Effector CD4-positive, alpha-beta T cell (primary cell): ENCODE measurements around the gene CLOCK.

Source experiments
- DNase-seq: peaks from one replicate; pipeline ENCODE4 v3.0.0-alpha.2; 2020

Gene CLOCK

GRCh38 chr4:55540271-55540670, 6.4 kb downstream of the CLOCK start:
- no peak for DNase-seq

GRCh38 chr4:55539658-55540057, 7.1 kb downstream of the CLOCK start:
- DNase-seq: no peak

- no peak for DNase-seq
These were observed 8.2 kb downstream of the CLOCK start for GRCh38 chr4:55538531-55538930.

- no peak for DNase-seq
These were observed 12.4 kb downstream of the CLOCK start for GRCh38 chr4:55534306-55534705.

GRCh38 chr4:55530691-55531090, 16.0 kb downstream of the CLOCK start:
- no peak for DNase-seq

- no peak for DNase-seq
These were observed 16.5 kb downstream of the CLOCK start for GRCh38 chr4:55530167-55530566.

- no peak for DNase-seq
These were observed 18.2 kb downstream of the CLOCK start for GRCh38 chr4:55528491-55528890.

- no peak for DNase-seq
These were observed 21.7 kb downstream of the CLOCK start for GRCh38 chr4:55524844-55525571.

- no peak for DNase-seq
These were observed 28.3 kb downstream of the CLOCK start for GRCh38 chr4:55518442-55518841.

GRCh38 chr4:55517526-55518229, 29.0 kb downstream of the CLOCK start:
- DNase-seq: no peak

GRCh38 chr4:55512922-55513571, 33.7 kb downstream of the CLOCK start:
- DNase-seq: no peak

- no peak for DNase-seq
These were observed 34.6 kb downstream of the CLOCK start for GRCh38 chr4:55512077-55512476.

GRCh38 chr4:55510685-55511084, 36.0 kb downstream of the CLOCK start:
- no peak for DNase-seq

GRCh38 chr4:55509266-55509665, 37.4 kb downstream of the CLOCK start:
- no peak for DNase-seq

- DNase-seq: no peak
These were observed 39.1 kb downstream of the CLOCK start for GRCh38 chr4:55507612-55508011.

GRCh38 chr4:55503169-55503568, 43.5 kb downstream of the CLOCK start:
- no peak for DNase-seq

GRCh38 chr4:55500072-55500471, 46.6 kb downstream of the CLOCK start:
- no peak for DNase-seq

- no peak for DNase-seq
These were observed 47.2 kb downstream of the CLOCK start for GRCh38 chr4:55499495-55499894.

- DNase-seq: no peak
These were observed 48.7 kb downstream of the CLOCK start for GRCh38 chr4:55498051-55498450.

- no peak for DNase-seq
These were observed 55.2 kb downstream of the CLOCK start for GRCh38 chr4:55491486-55491885.

- no peak for DNase-seq
These were observed 58.0 kb downstream of the CLOCK start for GRCh38 chr4:55488716-55489115.

- no peak for DNase-seq
These were observed 60.9 kb downstream of the CLOCK start for GRCh38 chr4:55485821-55486220.

GRCh38 chr4:55483315-55483714, 63.4 kb downstream of the CLOCK start:
- no peak for DNase-seq
